Neural progenitor cell (in vitro differentiated cells): ENCODE measurements around the gene TEX9.

Experiments used
- CTCF ChIP-seq: fragments of 200-600 bp; sonication (generic); IDR thresholded peaks from 2 replicates; pipeline ENCODE4 v1.5.1; 2017; ENCODE audit warnings: antibody characterized with exemption, mild to moderate bottlenecking
- EZH2 ChIP-seq: fragments of 200-600 bp; sonication (generic); IDR thresholded peaks from 2 replicates; pipeline ENCODE4 v1.6.1; 2017; ENCODE audit warnings: antibody characterized with exemption, mild to moderate bottlenecking, moderate library complexity
- EZH2phosphoT487 ChIP-seq: fragments of 200-600 bp; sonication (generic); IDR thresholded peaks from 2 replicates; pipeline ENCODE4 v1.6.1; 2017; ENCODE audit warnings: antibody characterized with exemption

GRCh38 chr15:56320861-56321260, 44.4 kb upstream of the TEX9 start:
- TF ChIP-seq CTCF (no peak), EZH2 (no peak), EZH2phosphoT487 (no peak)
